HG03045 (cell line): ENCODE data around the gene C22orf15.

Experiments used
- ATAC-seq: cut with Tn5 transposase; IDR thresholded peaks from one replicate; pipeline ENCODE4 v1.9.1; 2021; ENCODE audit warnings: mild to moderate bottlenecking, moderate library complexity; ENCODE audit not compliant: unreplicated experiment

Gene C22orf15

DNA sequence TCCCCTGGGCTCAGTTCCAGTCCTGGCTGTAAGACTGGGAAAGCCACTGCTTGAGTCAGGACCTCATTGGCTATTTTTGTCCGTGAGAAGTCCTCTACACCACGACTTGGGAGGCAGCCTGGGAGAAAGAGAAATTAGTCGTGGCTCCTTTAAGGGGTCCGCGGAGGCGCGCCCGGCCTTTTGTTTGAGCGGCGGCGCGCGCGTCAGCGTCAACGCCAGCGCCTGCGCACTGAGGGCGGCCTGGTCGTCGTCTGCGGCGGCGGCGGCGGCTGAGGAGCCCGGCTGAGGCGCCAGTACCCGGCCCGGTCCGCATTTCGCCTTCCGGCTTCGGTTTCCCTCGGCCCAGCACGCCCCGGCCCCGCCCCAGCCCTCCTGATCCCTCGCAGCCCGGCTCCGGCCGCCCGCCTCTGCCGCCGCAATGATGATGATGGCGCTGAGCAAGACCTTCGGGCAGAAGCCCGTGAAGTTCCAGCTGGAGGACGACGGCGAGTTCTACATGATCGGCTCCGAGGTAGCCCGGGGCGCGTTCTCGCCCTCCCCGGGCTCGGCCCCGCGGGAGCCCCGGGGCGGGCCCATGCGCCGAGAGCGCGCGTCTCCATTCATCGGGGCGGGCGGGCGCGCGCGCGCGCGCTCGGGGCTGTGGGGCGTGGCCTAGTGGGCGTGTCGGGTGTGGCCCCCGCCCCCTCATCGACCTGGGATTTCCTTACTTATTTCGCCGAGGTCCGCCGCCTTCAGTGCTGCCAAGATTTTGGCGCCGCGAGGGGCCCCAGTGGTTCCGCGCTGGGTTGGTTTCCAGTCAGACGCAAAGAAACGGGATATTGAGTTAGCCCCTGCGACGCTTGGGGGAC lies 24.2 kb downstream of the C22orf15 start, which contains the start of gene SMARCB1:
Gene SMARCB1 (plus strand): TSS at position 215 of the 848 bp plus-strand sequence. CDS start 204 bp downstream, at position 419.
- peak; percentile 72 for ATAC-seq

DNA sequence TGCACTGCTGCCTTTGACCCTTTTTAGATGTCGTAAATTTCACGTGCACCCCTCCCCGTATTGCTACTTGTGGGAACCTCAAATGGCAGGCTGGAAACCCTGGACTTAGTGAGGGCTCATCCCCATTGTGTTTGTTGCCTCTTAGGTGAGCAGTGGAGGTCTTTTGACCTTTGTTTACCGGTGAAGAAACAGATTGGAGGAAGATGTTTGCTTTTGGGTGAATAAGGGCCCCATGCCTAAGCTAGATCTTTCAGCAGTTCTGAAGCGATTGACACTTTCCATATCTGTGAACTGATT lies 24.8 kb downstream of the C22orf15 start:
- ATAC-seq = no peak

DNA sequence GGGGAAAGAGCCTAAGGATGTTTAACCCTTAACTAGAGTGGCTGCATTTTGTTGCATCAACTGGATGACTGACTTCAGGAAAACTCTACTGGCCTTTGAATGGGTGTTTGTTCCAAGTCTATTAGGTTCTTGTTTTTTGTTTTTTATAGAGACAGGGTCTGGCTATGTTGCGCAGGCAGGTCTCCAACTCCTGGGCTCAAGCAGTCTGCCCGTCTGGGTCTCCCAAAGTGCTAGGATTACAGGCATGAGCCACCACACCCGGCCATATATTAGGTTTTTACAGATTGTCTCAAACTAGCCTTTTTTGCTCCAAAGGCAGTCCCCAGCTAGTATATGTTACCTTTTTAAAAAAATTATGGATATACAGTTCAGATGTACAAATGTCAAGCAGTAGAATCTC lies 25.1 kb downstream of the C22orf15 start:
- no peak for ATAC-seq

- ATAC-seq = no peak
Observed at GRCh38 chr22:23789121-23789520, 26.3 kb downstream of the C22orf15 start.

GRCh38 chr22:23789638-23790037 lies 26.8 kb downstream of the C22orf15 start:
- no peak for ATAC-seq

- ATAC-seq = no peak
Observed at GRCh38 chr22:23790819-23791737, 28.3 kb downstream of the C22orf15 start.

DNA sequence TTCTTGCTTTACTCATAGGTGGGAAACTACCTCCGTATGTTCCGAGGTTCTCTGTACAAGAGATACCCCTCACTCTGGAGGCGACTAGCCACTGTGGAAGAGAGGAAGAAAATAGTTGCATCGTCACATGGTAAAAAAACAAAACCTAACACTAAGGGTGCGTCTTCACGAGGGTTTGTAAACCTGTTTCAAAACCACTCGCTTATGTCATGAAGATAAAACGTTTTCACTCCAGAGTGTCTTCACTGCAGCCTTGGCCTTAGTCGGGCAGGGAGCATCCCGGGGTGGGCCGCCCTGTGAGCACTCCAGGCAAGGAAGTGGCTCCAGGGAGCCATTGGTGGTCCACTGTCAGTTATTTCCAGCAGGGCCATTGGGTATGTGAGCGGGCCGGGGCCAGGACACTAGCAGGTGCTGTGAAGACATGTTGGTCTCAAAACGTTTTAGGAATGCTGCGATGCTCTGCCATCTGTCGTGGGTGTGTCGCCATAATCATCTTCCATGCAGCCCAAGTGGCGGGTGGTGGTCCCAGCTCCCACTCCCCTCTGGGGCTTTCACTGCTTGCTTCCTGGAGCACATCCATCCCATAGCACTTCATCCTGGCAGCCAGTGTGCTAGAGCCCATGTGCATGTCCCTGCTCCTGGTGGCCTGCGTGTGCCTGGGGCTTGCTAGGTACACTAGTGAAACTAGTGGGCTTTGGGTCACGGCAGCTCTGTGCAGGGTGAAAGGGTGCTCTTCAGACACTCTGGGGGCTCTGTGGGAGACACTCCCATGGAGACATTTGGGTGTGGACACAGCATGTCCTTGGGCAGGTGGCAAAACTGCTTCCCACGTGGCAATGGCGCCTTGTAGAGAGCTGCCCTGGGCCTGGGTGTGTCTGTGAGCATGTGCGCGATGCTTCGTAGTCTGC lies 29.2 kb downstream of the C22orf15 start:
- no peak for ATAC-seq

GRCh38 chr22:23793326-23793725 lies 30.5 kb downstream of the C22orf15 start:
- no peak for ATAC-seq

DNA sequence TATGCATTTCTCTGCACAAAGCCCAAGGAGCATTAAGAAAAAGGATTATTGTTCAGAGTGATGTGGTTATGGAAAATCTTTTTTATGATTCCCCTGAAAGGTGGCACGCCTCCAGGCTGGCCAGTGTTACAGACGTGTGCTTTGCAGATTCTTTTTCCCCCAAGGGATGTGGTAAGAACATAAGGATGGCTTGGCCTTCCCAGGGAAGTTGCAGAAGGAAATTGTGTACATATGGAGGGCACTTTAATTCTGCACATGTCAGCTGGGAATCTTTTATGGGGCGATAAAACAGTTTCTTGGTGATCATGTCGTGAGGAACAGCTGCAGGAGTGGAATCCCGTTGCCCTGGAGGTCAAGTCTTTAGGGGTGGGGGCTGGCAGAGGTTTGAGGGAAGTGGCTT lies 33.7 kb downstream of the C22orf15 start:
- no peak for ATAC-seq

DNA sequence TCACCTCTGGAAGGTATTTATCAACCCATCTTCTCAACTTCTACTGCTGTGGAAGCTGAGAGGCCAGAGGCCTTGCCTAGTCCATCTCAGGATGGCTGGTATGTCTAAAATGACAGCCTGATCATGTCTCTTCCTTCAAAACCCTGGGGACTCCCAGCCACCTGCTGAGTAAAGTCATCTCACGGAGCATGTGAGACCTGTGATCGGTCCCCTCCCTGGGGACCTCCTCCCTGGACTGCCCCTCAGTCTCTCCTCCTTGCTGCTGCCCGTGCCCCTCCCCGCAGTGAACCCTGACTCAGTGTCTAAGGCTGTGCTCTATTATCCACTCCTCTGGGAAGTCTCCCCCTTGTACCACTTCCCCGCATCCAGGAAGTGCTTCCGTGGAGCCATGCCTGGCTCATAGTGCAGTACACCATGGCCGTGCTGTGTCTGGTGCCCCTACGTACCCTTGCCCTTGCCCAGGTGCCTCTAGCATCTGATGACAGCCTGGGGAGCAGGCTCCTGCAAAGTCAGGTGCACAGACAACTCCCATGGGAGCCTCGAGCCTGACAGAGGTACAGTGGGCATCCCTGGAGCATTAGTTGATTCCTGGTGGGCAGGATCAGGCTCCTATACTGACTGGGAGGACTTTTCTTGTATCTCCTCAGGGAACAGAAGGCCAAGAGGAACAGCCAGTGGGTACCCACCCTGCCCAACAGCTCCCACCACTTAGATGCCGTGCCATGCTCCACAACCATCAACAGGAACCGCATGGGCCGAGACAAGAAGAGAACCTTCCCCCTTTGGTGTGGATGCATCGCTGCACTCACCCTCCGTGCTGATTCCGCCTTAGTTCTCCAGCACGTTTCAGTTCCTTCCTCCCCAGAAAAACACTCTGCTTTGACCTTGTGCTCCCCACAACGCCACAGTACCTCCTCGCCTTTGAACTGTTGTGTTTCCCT lies 37.8 kb downstream of the C22orf15 start:
- ATAC-seq = no peak

DNA sequence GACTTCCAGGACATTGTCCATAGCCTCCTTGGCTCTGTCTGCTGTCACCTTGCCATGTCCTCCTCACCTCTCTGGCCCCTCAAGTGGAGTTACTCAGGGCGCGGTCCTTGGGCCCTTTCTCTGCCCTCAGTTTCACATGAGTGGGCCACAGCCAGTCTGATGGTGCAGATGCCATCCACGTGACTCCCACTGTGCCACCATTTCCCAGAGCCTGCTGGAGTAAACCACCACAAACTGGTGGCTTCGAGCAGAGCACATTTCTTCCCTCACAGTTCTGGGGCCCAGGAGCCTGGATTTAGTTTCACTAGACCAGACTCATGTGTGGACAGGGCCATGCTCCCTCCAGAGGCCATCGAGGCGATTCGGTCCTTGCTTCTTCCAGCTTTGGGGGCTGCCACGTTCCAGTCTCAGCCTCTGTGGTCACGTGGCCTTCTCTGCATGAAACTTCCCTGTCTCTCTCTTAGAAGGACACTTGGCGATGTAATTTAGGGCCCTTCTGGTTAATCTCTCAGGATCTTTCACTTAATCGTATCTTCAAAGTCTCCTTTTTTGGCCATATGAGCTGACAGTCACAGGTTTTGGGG lies 38.5 kb downstream of the C22orf15 start:
- no peak for ATAC-seq

DNA sequence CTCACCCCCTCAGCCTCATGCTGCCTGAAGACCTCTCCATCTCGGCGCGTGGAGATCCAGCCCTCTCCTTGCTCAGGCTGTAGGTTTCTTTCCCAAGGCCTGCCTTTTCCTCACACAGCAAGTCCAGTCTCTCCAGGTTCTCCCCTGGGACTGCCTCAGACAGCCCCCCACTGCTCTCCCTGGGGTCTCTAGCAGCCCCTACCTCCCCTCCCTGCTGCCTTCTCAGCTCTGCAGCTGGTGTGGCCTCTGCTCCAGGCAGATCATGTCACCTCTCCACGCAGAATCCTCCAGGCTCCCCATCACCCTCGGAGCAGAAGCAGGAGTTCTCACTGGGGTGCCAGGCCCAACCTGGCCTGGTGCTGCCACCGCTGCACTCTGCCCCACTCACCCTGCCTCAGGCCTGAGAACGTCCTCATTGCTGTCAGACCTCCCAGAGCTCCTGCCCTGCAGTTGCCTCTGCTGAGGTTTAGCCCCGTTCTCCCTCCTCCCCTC lies 39.1 kb downstream of the C22orf15 start:
- ATAC-seq = no peak

DNA sequence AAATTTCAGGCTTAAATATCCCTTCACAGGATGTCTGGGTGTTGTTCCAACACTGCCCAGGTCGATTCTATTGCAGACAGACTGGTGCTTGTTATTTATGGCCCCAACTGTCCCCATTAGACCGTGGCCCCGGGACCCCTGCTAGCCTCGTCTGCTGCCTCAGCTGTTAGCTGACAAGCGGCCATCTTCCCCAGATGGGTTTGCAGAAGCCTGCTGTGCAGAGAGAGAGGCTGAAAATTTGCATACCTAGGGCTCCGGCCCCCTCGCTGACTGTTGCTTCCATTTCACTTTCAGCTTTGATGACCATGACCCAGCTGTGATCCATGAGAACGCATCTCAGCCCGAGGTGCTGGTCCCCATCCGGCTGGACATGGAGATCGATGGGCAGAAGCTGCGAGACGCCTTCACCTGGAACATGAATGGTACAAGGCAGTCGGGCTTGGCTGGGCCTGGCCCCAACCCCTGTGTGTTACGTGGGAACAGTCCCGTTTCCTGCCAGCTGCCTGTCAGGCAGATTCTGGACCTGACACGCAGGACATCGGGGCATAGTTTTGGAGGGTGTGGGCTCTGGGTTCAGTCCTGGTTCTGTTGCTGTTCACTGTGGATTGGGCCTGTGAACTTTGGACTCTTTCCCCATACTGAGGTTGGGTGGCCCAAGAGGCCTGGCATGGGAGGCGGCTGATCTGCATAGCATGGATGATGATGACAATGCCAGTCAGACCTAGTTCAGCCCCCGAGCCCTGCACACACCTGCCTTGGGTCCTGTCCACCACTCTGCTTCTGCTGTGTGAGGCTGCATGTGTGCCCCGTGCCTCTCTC lies 40.4 kb downstream of the C22orf15 start:
- ATAC-seq = no peak

GRCh38 chr22:23804781-23805291 lies 42.0 kb downstream of the C22orf15 start:
- ATAC-seq = no peak

- ATAC-seq = no peak
Observed at GRCh38 chr22:23806837-23807236, 44.0 kb downstream of the C22orf15 start.

GRCh38 chr22:23812378-23812777 lies 49.6 kb downstream of the C22orf15 start:
- ATAC-seq = no peak
